Activated CD8-positive, alpha-beta memory T cell treated with anti-CD3 and anti-CD28 coated beads for 24 hours (primary cell): ENCODE results near the gene KRT1.

Experiments
- DNase-seq: peaks from one replicate; pipeline ENCODE4 v3.0.0-alpha.2; 2020

The KRT1 gene

DNA sequence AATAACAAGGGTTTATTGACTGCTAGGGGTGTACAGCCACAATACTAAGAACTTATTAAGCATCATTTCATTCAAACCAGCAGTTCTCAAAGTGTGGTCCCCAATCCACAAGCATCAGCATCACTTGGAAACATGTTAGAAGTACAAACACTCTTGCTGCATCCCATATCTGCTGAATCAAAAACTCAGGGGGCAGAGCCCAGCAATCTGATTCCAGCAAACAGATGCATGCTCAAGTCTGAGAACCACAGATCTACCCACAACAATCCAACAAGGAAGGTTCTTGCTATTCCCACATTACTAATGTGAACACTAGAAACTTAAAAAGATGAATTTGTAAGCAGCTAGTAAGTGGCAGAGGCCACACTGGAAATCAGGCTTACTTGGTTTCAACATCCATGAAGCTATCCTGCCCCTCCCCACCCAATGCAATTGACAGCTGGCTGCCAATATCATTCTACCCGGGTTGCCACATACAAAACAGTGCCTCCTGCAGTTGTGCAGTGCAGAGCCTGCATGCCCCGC is 16.9 kb upstream of the KRT1 start:
- no peak for DNase-seq

DNA sequence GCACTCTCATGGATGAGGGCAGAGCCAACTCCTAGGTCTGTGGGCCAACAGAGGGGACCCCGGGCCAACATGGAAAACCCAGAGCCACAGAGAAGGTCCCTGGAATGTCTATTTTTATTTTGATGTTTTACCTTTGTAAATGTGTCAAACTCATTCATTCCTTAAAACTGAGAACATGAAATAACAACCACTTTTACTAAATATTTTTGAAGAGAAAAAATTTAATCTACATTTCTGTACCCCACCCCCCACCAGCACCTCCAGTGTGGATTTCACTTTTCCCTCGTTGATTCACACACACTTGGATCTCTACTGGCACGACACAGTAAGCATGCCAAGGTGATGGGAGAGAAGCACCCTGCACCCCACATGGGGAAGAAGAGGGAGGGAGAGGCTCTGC is 16.4 kb upstream of the KRT1 start:
- DNase-seq = no peak

DNA sequence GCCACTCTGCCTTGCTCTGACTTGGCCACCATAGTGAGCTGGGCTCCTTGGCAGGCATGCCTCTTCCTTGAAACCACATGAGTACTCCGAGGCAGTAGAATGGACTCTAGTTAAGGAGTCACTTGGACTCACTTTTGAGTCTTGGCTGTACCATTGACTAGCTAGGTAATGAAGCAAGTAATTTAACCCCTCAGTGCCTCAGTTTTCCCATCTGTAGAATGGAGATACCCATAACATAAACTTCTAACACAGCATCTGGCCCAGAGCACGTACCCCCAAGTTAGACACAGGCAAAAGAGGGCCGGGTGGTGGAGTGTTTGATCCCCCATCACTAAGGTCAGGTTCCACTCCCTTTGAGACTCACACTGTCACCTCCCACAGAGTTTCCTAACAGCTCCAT is 14.8 kb upstream of the KRT1 start:
- no peak for DNase-seq

DNA sequence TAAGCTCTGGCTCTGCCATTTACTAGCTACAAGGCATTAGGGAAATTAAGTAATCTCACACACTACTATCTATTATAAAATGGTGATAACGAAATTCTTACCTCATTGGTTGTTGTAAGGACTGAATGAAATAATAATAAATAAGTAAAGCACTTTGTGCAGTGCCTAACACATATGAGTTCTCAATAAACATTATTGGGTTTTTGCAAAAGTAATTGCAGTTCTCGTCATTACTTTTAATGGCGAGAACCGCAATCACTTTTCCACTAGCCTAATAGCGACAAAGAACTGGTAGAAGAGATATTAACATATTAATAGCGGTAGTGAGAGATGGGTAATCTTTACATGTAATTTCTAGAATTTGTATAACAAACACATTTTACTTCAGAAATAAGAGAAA is 13.9 kb upstream of the KRT1 start:
- no peak for DNase-seq

DNA sequence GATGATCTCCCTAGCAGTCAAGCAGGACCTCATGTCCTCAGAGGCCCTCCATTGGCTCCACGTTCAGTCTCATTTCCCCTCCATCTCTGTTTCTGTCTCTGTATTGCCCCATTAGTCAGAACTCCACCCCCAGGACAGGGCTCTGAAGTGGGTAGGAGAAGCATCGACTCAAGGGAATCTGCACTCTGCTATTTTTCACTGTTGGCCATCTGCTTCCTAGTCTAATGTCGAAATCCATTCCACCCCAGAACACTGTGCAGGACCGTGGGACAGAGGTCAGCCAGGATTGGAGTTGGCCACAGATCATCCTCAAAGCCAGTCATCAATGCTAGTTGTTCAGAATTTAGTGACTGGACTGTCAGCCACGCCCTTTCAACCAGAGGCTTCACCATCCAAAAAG is 13.1 kb upstream of the KRT1 start:
- DNase-seq = no peak

DNA sequence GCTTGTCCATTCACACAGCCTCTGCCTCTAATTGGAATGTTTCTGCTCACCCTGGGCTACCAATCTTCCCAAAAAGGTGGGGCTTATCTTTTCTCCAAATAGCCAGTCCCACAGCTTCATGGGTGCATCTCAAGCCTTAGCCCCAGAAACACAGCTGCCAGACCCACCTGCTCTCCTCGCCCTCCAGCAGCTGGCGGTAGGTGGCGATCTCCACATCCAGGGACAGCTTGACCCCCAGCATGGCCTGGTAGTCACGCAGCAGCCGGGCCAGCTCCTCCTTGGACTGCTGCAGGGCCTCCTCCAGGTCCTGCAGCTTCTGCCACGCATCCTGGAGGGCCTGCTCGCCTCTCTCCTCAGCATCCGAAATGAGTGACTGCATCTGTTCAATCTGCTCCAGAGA is 12.0 kb upstream of the KRT1 start:
- no peak for DNase-seq

DNA sequence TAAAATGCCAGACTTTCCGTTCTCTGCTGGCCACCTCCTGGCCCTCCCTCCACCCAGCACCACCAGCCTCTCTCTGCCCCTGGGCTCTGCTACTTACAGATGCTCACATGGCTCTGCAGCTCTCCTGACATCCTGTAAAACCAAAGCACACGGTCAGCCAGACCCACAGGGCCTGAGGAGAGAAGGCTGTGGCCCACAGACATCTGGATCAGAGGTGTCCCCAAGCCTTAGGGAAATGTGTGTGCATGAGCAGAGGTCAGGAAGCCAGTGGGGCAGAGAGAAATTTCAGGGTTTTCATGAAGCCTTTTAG is 11.6 kb upstream of the KRT1 start:
- no peak for DNase-seq

DNA sequence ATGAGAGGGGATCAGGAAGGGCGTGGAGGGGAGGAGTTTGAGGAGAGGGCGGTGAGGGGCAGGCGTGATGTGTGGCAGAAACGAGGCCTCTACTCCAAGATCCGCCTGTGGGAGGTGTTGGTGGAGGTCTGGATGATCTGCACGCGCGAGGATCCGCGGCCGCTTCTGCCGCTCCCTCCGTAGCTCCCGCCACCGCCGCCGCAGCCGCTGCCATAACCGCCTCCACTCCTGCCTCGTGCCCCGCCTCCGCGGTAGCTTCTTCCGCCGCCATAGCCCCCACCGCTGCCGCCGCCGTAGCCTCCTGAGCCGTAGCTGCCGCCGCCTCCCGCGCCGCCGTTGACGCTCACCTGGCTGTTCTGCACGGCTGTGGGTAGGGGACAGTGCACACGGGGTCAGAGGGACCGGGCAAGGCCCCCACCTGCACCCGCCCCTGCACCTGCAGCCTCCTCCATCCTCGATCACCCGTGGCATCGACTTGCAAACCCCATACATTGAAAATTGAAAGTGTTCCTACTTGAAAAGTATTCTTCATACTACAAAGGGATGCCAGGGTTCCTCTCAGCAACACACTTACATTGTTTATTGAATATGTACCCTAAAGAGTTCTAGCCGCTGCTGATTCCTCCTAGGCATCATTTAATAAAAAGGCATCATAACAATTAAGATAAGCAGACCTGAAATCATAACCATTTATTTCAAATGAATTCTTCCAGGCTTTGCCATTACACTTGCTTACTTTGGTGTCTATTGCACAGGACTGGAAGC is 11.1 kb upstream of the KRT1 start:
- peak; percentile 75 for DNase-seq

DNA sequence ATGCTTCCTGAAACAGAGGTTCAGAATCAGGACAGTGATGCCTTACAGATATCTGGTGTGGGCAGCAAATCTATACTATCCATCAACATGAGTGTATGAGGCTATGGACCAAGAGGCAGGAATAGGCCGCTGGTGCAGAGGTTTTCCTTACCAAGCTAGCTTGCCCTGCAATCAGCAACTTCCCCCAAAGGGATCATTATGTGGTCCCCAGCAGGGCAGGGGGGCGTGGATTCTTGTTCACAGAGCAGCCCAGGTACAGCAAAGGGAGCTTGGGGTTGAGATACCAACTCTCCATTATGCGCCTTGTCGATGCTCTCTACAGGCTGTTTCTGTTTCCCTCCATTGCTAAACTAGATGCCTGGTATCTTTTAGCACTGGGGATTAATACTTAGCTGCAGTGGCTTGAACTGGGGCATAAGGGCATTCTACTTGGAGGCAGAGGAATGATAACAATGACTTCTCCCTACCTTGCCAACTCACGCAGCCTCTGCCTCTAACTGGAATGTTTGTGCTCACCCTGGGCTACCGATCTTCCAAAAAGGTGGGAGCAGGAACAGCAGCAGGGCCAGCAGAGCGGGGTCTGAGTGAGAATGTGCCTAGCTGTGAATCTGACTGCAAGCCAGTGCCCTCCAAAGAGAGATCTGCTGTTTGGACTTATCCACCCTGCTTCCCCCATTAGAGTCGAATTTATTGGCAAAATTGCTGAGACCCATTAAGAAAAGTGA is 10.3 kb upstream of the KRT1 start:
- DNase-seq = no peak

DNA sequence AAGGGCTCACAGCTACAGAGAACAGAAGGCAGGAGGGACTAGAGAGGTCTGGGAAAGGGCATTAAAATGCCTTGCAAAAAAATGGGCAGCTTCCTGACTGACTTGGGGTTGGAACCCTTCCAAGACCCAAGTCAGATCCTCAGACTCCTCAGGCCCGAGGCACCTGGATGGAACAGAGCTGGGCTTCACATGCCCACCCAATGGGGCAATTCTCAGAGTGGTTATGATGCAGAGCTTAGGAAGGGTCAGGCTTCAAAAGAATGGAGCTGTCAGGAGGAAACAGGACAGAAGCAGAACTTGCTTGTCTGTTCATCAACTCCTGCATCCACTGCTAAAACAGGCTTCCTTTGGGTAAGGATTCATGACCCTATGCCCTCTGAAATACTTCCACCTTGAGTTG is 9.7 kb upstream of the KRT1 start:
- no peak for DNase-seq

DNA sequence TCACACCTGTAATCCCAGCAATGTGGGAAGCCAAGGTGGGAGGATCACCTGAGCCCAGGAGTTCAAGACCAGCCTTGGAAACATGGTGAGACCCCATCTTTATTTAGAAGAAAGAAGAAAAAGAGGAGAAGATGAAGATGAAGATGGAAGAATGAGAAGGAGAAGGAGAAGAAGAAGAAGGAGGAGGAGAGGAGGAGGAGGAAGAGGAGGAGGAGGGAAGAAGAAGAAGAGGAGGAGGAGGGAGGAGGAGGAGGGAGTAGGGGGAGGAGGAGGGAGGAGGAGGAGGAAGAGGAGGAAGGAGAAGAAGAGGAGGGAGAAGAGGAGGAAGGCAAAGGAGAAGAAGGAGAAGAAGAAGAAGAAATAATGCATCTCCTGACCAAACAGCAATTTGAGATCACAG is 9.0 kb upstream of the KRT1 start:
- DNase-seq = no peak

DNA sequence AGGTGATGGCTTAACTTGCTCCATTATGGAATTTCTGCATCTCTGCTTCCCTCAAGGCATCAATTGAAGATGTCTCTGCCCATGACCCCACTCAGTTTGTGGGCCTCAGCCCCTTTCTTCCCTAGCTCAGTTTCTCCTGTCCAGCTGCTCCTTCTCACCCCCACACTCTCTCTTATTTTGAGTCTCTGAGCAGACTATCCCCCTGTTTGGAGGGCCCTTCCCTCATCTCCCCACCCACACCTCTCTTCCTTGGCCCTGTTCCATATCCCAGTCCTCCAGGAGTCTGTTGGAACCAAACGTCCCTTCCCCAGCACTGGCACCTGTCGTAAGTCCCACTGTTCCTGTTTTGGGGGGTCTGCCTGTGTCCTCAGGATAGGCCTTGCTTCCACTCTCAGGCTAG is 8.3 kb upstream of the KRT1 start:
- DNase-seq = no peak

DNA sequence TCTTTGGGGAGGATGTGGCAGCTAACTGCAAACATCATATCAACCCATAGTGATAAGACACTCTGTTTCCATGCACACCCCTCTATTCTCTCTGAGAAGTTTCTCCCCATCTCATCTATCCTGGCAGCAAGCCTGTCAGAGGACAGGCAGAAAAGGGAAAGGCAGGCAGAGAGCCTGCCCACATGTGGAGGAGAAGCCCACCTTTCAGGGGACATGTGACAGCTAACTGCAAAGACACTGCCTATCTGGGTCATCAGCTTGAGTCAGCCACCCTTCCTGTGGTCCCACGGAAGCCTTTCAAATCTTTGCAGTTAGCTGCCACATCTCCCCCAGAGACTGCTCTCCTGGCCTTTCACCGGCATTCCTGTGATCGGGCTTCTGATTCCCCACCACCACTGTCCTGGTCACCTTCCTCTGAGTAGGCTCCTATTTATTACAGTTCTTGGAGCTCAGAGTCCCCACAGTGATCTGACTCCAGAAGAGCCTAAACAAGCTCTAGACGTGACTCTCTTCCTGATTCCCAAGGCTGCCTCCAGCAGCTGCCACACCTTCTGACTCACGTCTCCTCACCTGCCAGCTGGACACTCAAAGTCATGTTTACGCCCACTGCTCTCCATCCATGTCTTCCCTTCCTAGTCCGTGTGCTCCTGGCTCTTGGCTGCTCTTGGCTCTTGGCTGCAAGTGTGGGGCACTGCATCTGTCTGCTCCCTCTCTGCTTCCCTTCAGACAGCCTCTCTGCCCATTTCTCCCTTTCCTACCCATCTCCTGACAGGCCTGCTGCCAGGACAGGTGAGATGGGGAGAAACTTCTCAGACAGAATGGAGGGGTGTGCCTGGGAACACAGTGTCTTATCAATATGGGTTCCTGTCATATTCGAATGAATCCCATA is 7.5 kb upstream of the KRT1 start:
- DNase-seq = no peak

DNA sequence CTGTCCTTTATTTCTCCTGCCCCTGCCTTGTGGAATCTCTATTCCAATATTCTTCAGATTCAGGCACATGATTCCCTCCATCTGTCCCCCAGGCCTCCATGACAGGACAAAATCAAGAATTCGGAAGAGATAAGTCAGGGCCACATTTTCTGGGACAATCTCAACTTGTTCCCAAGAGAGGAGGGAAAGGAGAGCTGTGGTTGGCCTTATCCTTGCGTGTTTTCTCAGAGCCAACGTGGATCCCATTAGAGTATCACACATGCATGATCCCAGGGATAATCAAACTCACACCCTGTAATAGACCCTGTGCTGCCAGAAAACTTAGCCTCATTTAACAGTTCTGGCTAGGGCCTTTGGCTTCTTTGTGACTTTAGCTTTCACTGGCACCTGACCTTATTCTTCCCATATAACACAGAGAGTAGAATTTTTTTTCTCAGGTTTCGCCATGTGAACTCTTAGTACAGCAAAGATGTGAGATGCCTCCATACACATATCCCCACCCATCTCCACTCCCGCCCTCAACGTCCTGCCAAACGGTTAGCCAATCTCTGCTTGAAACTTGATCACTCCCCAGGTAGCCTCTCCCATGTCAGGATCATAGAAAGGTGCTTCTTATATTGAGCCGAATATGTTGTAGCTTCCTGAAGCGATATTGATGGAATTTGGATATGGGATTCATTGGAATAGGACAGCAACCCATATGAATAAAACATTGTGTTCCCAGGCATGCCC is 6.7 kb upstream of the KRT1 start:
- no peak for DNase-seq

DNA sequence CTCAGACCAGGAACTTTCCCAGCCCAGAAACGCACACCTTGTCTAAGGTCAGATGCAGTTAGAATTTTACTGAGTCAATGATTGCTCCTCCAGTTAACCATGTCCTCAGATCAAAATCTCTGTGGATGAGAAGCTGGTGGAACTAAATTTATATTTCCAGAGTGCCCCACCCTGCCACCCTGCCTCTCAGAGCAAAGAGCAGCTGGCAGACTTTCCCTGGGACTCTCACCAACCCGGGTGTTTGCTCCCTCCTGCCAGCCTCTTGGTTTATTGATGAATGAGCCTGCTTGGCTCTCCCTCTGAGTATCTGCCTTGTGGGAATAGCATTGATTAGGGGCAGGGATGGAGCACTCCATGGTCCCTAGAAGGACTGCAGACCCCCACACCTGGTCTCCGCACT is 5.9 kb upstream of the KRT1 start:
- DNase-seq = no peak

DNA sequence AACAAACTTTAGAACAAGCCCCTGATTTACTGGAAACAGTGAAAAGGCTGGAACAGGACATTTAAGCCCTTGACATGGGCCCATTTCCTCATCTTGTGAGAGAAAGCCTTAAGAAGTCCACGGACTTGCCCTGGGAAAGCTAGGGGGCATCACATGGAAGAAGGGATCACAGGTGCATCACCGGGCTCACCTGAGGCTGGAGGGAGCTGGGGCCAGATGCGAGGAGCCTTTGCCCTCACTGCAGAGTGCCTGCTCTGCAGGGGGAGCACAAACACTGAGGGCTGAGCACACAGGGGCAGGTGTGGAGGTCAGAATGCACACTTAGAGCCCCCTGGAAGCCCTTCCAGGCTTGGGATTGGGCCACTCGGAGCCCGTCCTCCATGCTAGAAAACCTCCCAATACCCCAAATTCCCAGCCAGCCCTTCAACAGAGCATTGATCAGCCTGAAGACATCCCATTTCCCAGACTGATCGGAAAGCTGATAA is 5.2 kb upstream of the KRT1 start:
- DNase-seq = no peak

DNA sequence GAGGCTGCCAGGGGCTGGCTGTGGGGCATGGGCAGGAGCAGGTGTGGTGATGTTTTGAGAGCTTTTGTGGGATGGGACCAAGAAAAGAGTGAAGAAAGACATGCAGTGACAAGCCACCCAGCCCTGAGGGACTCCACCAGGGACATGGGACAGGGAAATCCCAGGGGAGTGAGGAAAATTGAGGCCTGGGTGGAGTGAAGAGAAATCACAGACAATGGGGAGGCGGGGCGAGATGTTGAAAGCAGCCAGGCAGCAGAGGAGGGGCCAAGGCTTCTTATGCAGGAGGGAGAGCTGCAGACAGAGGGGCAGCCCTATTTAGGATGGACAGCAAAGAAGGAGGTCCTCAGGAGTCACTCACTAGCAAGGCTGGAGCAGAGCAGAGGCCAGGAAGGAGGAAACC is 4.2 kb upstream of the KRT1 start:
- no peak for DNase-seq

DNA sequence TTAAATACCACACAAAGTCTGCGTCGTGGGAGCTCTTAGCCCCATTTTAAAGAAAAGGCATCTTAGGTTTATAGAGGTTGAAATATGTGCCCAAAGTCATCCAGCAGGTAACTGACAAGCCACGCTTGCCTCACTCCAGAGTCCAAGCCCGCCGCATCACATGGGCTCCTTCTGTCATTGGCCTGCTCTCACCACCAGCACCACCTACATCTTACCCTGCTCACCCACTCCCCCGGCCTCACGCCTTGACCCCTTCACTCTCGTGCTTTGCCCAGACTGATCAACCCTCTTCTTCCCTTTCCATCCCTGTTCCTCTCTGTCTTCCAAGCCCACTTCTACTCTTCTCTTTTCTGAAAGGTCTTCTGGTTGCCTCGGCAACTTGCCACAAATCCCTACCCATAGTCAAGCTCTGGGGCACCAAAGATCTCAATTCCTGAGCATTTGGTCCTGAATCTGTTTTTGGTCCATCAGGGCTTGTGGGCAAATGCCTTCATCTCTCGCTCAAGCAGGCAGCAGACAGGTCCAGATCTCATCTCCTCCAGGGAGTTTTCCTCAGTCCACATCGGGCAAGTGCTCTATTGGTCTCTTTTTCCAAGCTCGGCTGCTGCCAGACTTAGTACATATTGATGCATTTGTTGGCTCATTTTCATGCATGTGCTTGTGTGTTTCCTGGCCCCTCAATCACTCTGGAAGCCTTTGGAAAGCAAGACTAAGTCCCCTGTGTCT is 3.5 kb upstream of the KRT1 start:
- no peak for DNase-seq

DNA sequence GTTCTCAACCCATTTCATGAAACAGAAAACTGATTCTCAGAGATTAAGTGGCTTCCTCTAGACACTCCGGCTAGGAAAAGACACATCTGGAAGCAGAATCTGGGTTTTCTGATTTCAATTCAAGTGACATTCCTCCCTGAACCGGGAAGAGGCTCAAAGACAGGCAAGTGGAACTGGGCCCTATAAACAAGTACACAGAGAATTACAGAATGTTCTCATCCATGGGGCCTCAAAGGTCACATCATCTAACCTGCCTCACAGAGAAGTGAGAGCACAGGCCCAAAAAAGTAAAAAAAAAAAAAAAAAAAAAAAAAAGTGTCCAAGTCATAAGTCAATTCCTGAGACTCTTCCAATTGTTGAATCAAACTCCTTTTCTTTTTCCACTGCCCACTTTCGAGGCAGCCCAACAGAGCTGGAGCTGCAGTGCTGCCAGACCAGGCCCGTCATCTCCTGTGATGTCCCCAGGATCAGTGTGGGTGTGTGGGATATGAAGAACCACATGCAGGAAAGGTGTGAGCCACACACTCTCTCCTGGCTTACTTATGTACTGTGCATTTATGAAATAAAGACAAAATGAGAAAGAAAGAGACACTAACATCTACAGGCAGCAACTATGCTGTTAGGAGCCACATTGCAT is 2.8 kb upstream of the KRT1 start:
- no peak for DNase-seq

DNA sequence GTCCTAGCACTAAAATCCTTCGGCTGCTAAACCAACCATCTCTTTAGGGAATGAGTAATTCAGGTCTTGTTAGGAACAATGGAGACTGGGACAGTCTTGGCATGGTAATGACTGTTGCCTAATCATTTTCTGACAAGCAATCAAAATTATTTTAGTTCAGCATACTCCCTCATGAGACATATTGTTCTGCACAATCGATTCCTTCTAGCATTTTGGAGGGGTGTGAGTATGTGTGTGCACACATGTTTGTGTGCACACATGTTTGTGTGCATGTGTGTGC is 2.1 kb upstream of the KRT1 start:
- DNase-seq = no peak

DNA sequence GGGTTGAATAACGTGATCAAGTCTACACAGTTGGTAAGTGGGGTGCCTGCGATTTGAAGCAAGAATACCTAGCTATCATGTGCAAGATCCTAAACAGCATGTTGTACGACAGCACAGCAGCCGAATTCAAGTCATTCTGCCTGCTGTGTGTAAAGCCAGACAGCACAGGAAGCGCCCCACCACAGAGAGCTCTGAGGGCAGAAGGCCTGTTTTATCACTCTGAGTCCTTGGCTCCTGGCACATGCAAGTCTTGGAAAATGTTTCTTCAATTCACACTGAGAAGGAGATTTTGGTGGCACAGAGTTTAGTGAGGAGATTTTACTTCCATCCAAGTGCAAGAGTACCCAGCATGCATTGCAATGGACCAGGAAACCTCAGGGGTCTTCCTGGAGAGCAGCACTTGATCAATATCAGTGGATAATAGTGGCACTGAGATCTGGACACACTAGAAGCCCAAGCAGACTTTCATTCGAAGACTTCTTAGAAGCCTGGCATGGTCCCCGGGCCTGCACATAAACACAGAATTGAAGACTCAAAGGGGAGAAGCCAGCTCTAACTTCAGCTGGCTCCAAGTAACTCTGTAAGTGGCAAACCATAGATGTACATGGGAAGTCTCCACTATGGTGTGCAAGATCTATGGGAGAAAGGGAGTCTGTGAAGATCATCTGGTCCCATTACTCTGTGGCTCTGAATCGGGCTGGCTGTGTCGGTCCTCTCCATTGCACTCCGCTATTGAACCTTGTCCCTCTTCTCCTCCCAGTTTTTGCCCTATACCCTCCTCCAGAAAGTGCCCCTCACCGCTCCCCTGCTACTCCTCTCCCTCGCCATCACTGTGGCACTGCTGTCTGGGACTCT is 1.5 kb upstream of the KRT1 start:
- no peak for DNase-seq
